NT2/D1 (cell line): ENCODE results near the gene FAM90A26.
"Not testable (repeated sequence)": the region's sequence is repeated elsewhere in the genome, so short reads cannot be mapped to it uniquely, and the experiment has no call there.

Experiments used
- SUZ12 ChIP-seq: IDR thresholded peaks from 2 replicates; pipeline ENCODE4 v1.6.1; 2011; ENCODE audit not compliant: insufficient read length, insufficient read depth; ENCODE audit errors: extremely low read depth
- YY1 ChIP-seq: IDR thresholded peaks from 2 replicates; pipeline ENCODE4 v1.6.1; 2011; ENCODE audit not compliant: insufficient read length, insufficient read depth
- ZNF274 ChIP-seq: IDR thresholded peaks from 2 replicates; pipeline ENCODE4 v1.6.1; 2011; ENCODE audit warnings: mild to moderate bottlenecking, low read depth, low read length

GRCh38 chr4:9224596-9224995 is 54.4 kb downstream of the FAM90A26 start, which contains the start of gene USP17L13:
- TF ChIP-seq YY1, SUZ12, ZNF274: not testable (repeated sequence)
